NCI-H774 (cell line): ENCODE data around the gene RNF224.

Experiments used
- DNase-seq: peaks from one replicate; lab custom pipeline; 2025; lab: John Stamatoyannopoulos, UW

RNF224 gene

GRCh38 chr9:137273611-137274320, 46.5 kb downstream of the RNF224 start:
- no peak for DNase-seq

- DNase-seq: no peak
These were observed 47.9 kb downstream of the RNF224 start for GRCh38 chr9:137275203-137275587.

GRCh38 chr9:137275588-137276472, 48.5 kb downstream of the RNF224 start:
- no peak for DNase-seq

GRCh38 chr9:137276473-137277328, 49.4 kb downstream of the RNF224 start:
- no peak for DNase-seq

GRCh38 chr9:137277329-137278041, 50.2 kb downstream of the RNF224 start, which contains the start of gene TOR4A:
Gene TOR4A (plus strand): TSS chr9:137277726. CDS start chr9:137278690, 964 bp downstream.
- no peak for DNase-seq

- no peak for DNase-seq
These were observed 50.9 kb downstream of the RNF224 start for GRCh38 chr9:137278061-137278701.
